HepG2 (cell line): Measurements from ENCODE around the gene FNDC3B. TPM values are rescaled to one million over a fixed set of nuclear protein-coding genes. Genes with fewer than 3 reads are reported as not detected.

Experiments
- CAMTA2 ChIP-seq: sonication (generic); formaldehyde crosslinking; IDR thresholded peaks from 2 replicates; pipeline ENCODE4 v1.4.0; 2020; ENCODE audit warnings: mild to moderate bottlenecking, missing genetic modification reagents, borderline replicate concordance
- CHD4 ChIP-seq: fragments of 200-600 bp; sonication (generic); IDR thresholded peaks from 2 replicates; pipeline ENCODE4 v1.7.0; 2017; ENCODE audit warnings: mild to moderate bottlenecking, low read length, borderline replicate concordance
- DRAP1 ChIP-seq: IDR thresholded peaks from 2 replicates; pipeline ENCODE4 v1.6.1; 2016; ENCODE audit warnings: missing genetic modification reagents, missing compliant biosample characterization
- ETV6 ChIP-seq: sonication (generic); formaldehyde crosslinking; conservative IDR thresholded peaks from 2 replicates; pipeline ENCODE4 v1.4.0; 2020; ENCODE audit warnings: missing genetic modification reagents
- FOXA1 ChIP-seq, 2 experiments: fragments of 450-650 bp in 1 of 2; sonication (generic) in 1 of 2; formaldehyde crosslinking in 1 of 2; IDR thresholded peaks; 2 replicates each; pipeline versions ENCODE4 v1.4.0 to v1.6.1; 2016 to 2020; ENCODE audit warnings: missing genetic modification reagents in 1 of 2
- FOXP1 ChIP-seq, 2 experiments: fragments of 450-650 bp in 1 of 2; IDR thresholded peaks; 2 replicates each; pipeline ENCODE4 v1.6.1; 2017 to 2018; ENCODE audit warnings: antibody characterized with exemption in 1 of 2
- HHEX ChIP-seq: IDR thresholded peaks from 2 replicates; pipeline ENCODE4 v1.6.1; 2016; ENCODE audit warnings: control low read depth
- HNF4G ChIP-seq, 2 experiments: sonication (generic) in 1 of 2; formaldehyde crosslinking in 1 of 2; IDR thresholded peaks; 2 replicates each; pipeline versions ENCODE4 v1.4.0 to v1.6.1; 2011 to 2020; ENCODE audit warnings: borderline replicate concordance in 2 of 2, low read depth in 2 of 2, mild to moderate bottlenecking in 2 of 2, low read length in 1 of 2, missing genetic modification reagents in 1 of 2, moderate library complexity in 1 of 2
- NFE2L2 ChIP-seq: fragments of 150-350 bp; IDR thresholded peaks from 2 replicates; pipeline ENCODE4 v1.6.1; 2014; ENCODE audit warnings: low read length
- NONO ChIP-seq, 2 experiments: fragments of 450-650 bp in 1 of 2; sonication (generic) in 1 of 2; formaldehyde crosslinking in 1 of 2; IDR thresholded peaks in 1 of 2; conservative IDR thresholded peaks in 1 of 2; 2 replicates each; pipeline versions ENCODE4 v1.6.1 to v1.8.0; 2017 to 2022; ENCODE audit warnings: mild to moderate bottlenecking in 1 of 2, missing genetic modification reagents in 1 of 2, moderate library complexity in 1 of 2
- RBM22 ChIP-seq: fragments of 200-400 bp; formaldehyde crosslinking; optimal IDR thresholded peaks from 2 replicates; pipeline ENCODE3; 2017; ENCODE audit warnings: mild to moderate bottlenecking, low read length, moderate library complexity
- SMARCE1 ChIP-seq: fragments of 450-650 bp; IDR thresholded peaks from 2 replicates; pipeline ENCODE4 v1.6.1; 2017; ENCODE audit warnings: borderline replicate concordance
- TAF15 ChIP-seq: fragments of 200-400 bp; formaldehyde crosslinking; IDR thresholded peaks from one replicate; pipeline ENCODE4 v1.6.1; 2018; ENCODE audit warnings: mild to moderate bottlenecking, low read depth, low read length; ENCODE audit not compliant: poor library complexity, severe bottlenecking
- TRIM24 ChIP-seq: sonication (generic); formaldehyde crosslinking; IDR thresholded peaks from 2 replicates; pipeline ENCODE4 v1.8.0; 2022; ENCODE audit warnings: mild to moderate bottlenecking, missing genetic modification reagents
- ZNF275 ChIP-seq: sonication (generic); formaldehyde crosslinking; IDR thresholded peaks from 2 replicates; pipeline ENCODE4 v1.8.0; 2022; ENCODE audit warnings: missing genetic modification reagents, mild to moderate bottlenecking, inconsistent platforms, borderline replicate concordance
- polyA plus RNA-seq, 8 experiments: library from polyadenylated mRNA; depleted of rRNA in 3 of 8; stranded (reverse) in 7 of 8; unstranded in 1 of 8; fragments of >200 nt; fragmentation: Illumina TruSeq in 4 of 8; extraction: Trizol in 4 of 8; gene quantifications; 2 replicates each; pipeline versions ENCODE4 v1.2.1 to v1.2.3, GENCODE V29; 2011 to 2016; ENCODE audit warnings: low read depth in 4 of 8, missing spikeins in 1 of 8, mixed read lengths in 1 of 8; ENCODE audit not compliant: insufficient read depth in 1 of 8
- total RNA-seq, 5 experiments: library from RNA; depleted of rRNA; stranded (reverse); fragments of >200 nt; fragmentation: Illumina TruSeq; extraction: Trizol; gene quantifications; 2 replicates each; pipeline ENCODE4 v1.2.3, GENCODE V29; 2016; ENCODE audit warnings: low read depth in 1 of 5
- TF ChIP-seq, protein P1 (sequence below): fragments of 450-650 bp; IDR thresholded peaks from 2 replicates; pipeline ENCODE4 v1.6.1; 2017
- TF ChIP-seq, protein P2 (sequence below), 2 experiments: sonication (generic) in 1 of 2; formaldehyde crosslinking in 1 of 2; IDR thresholded peaks; 2 replicates each; pipeline versions ENCODE4 v1.6.1 to v1.9.0; 2014 to 2022; ENCODE audit warnings: antibody characterized with exemption in 1 of 2, borderline replicate concordance in 1 of 2, inconsistent platforms in 1 of 2, low read depth in 1 of 2, missing genetic modification reagents in 1 of 2

Gene FNDC3B
- total and polyA plus RNA-seq, 2 of the 13 experiments (the other 11 are each of a cell fraction or from before 2014, with no cell fraction given): 74.8 to 103 TPM

DNA sequence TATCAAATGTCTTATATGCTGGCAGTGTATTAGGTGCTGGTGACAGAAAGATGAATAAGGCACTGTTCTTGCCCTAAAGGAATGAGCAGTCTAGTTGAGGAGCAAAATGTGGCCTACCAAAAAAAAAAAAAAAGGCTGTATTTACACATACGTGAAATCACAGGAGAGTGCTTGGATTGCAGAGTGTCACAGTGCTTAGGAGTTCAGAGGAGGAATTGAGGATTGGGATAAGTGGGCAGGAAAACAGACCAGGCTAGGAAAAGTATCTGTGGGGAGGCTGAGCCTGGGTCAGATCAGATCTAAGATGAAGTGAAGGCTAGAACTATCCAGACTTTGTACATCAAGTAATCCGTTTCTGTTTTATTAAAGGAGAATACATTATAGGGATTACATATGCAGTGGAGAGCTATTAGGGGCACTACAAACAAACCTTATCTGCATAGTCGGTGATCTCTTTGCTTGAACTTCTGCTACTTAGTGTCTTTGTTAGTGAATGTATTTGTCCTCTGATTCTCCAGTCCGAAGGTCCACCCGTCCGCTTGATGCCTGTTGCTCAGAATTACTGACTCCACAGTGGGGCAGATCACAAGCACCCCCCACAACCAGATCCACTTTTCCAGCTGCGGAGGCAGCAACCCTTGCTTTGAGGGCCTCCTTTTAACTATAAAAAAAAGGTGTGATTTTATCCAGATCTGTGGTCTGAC lies 80.0 kb downstream of the FNDC3B start (continued):
- TF ChIP-seq, protein P1, sequence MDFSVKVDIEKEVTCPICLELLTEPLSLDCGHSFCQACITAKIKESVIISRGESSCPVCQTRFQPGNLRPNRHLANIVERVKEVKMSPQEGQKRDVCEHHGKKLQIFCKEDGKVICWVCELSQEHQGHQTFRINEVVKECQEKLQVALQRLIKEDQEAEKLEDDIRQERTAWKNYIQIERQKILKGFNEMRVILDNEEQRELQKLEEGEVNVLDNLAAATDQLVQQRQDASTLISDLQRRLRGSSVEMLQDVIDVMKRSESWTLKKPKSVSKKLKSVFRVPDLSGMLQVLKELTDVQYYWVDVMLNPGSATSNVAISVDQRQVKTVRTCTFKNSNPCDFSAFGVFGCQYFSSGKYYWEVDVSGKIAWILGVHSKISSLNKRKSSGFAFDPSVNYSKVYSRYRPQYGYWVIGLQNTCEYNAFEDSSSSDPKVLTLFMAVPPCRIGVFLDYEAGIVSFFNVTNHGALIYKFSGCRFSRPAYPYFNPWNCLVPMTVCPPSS: no peak
- TF ChIP-seq TRIM24 (CRISPR knock-in tag) (no peak), ETV6 (CRISPR knock-in tag) (no peak), NFE2L2 (no peak), SMARCE1 (no peak), FOXA1 (IDR thresholded peaks at IDR 0.05) (no peak), FOXA1 (CRISPR knock-in tag; IDR thresholded peaks at IDR 0.05) (no peak), DRAP1 (CRISPR knock-in tag) (0 out of 2 replicates have a peak, but pooled peaks have one; percentile 24), FOXP1 (IDR thresholded peaks at IDR 0.05) (no peak), FOXP1 (CRISPR knock-in tag; IDR thresholded peaks at IDR 0.05) (no peak), TAF15 (no peak), RBM22 (peak; percentile 92), CHD4 (peak; percentile 10; the same call in 1 of the 2 replicates), ZNF275 (no peak), HNF4G (IDR thresholded peaks at IDR 0.05; ENCODE audit: borderline replicate concordance, low read depth, low read length) (peak; percentile 65; the same call in 1 of the 2 replicates), HNF4G (CRISPR knock-in tag; IDR thresholded peaks at IDR 0.05; ENCODE audit: borderline replicate concordance, low read depth) (no peak), NONO (IDR thresholded peaks at IDR 0.05) (no peak), NONO (CRISPR knock-in tag; conservative IDR thresholded peaks at IDR 0.05) (0 out of 2 replicates have a peak, but pooled peaks have one; percentile 25), HHEX (CRISPR knock-in tag) (no peak), CAMTA2 (CRISPR knock-in tag) (no peak)
- TF ChIP-seq, protein P2, sequence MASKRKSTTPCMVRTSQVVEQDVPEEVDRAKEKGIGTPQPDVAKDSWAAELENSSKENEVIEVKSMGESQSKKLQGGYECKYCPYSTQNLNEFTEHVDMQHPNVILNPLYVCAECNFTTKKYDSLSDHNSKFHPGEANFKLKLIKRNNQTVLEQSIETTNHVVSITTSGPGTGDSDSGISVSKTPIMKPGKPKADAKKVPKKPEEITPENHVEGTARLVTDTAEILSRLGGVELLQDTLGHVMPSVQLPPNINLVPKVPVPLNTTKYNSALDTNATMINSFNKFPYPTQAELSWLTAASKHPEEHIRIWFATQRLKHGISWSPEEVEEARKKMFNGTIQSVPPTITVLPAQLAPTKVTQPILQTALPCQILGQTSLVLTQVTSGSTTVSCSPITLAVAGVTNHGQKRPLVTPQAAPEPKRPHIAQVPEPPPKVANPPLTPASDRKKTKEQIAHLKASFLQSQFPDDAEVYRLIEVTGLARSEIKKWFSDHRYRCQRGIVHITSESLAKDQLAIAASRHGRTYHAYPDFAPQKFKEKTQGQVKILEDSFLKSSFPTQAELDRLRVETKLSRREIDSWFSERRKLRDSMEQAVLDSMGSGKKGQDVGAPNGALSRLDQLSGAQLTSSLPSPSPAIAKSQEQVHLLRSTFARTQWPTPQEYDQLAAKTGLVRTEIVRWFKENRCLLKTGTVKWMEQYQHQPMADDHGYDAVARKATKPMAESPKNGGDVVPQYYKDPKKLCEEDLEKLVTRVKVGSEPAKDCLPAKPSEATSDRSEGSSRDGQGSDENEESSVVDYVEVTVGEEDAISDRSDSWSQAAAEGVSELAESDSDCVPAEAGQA (IDR thresholded peaks at IDR 0.05; ENCODE audit: low read depth): no peak
- TF ChIP-seq, protein P2 (CRISPR knock-in tag; IDR thresholded peaks at IDR 0.05; ENCODE audit: borderline replicate concordance): no peak
